Memory B cell (primary cell): ENCODE measurements around the gene MAD1L1.
"Not testable (repeated sequence)": the region's sequence is repeated elsewhere in the genome, so short reads cannot be mapped to it uniquely, and the experiment has no call there.

Experiments
- ATAC-seq: fragments of 150-1000 bp; cut with Tn5 transposase; 2 replicates; pipeline ENCODE4 v1.10.0; 2021; ENCODE audit warnings: low read depth, mild to moderate bottlenecking, moderate library complexity
- DNase-seq, 2 donors: peaks; one replicate each; pipeline ENCODE4 v3.0.0; 2022; ENCODE audit warnings: low spot score in 2 of 2
- H3K27ac Mint-ChIP-seq: one replicate; pipeline ENCODE4 v1.8.0; 2022; ENCODE audit warnings: mild to moderate bottlenecking, moderate library complexity, mixed read lengths
- H3K27me3 Mint-ChIP-seq: one replicate; pipeline ENCODE4 v1.8.0; 2022; ENCODE audit warnings: mixed read lengths
- H3K36me3 Mint-ChIP-seq: one replicate; pipeline ENCODE4 v1.8.0; 2022; ENCODE audit warnings: mild to moderate bottlenecking, mixed read lengths
- H3K4me1 Mint-ChIP-seq: one replicate; pipeline ENCODE4 v1.8.0; 2022; ENCODE audit warnings: mixed read lengths
- H3K4me3 Mint-ChIP-seq: one replicate; pipeline ENCODE4 v1.8.0; 2022; ENCODE audit warnings: mild to moderate bottlenecking, moderate library complexity, mixed read lengths
- H3K9me3 Mint-ChIP-seq: one replicate; pipeline ENCODE4 v1.8.0; 2022; ENCODE audit warnings: mixed read lengths

Gene MAD1L1

DNA sequence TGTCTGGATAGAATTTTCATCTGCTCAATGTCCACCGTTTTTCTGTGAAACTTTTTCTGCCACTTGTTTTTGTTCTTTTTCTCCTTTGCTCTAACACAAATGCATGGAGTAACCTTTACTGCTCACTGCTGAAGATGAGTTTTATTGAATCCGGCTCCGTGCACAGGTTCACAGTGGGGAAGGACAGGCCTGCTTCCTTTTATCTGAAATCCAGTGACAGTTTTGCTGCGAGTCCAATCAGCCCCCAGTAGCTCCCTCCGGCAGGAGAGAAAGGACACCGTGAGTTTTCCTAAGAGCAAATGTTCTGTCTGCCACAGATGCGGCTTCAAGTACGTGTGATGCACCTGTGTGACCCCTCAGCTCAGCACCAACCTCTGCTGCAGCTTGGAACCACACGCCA is 246.8 kb downstream of the MAD1L1 start:
- Mint-ChIP-seq H3K27me3 (no peaks in the 10 kb centered on the region), H3K4me3 (no peak overlapping the region), H3K27ac (no peak overlapping the region), H3K4me1 (peaks cover 2% of the 10 kb centered on the region), H3K36me3 (peaks cover 5% of the 10 kb centered on the region), H3K9me3 (no peaks in the 10 kb centered on the region)
- ATAC-seq (no peak), DNase-seq (no peak)

GRCh38 chr7:1985042-1985441 is 247.7 kb downstream of the MAD1L1 start:
- H3K4me3 Mint-ChIP-seq: no peak overlapping the region
- H3K4me1 Mint-ChIP-seq: peaks cover 10% of the 10 kb centered on the region
- H3K27ac Mint-ChIP-seq: no peak overlapping the region
- H3K27me3 Mint-ChIP-seq: no peaks in the 10 kb centered on the region
- DNase-seq (no peak), ATAC-seq (no peak)
- peaks cover 5% of the 10 kb centered on the region for H3K36me3 Mint-ChIP-seq
- H3K9me3 Mint-ChIP-seq: no peaks in the 10 kb centered on the region

DNA sequence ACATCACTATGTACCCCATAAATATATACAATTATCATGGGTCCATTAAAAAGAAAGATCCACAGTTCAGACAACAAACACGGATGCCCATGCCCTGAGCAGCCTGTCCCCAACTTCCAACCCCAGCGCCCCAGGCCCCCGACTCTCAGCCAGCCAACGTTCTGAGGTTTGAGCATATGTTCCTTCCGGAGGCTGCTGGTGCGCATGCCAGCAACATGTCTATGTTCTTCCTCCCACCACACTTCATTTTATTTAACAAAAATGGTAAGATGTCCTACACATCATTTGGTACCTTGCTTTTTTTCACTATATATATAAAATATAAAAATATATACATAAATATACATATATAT is 250.9 kb downstream of the MAD1L1 start:
- no peak overlapping the region for H3K4me3 Mint-ChIP-seq
- ATAC-seq (no peak), DNase-seq (no peak)
- H3K36me3 Mint-ChIP-seq: peaks cover 12% of the 10 kb centered on the region
- no peak overlapping the region for H3K27ac Mint-ChIP-seq
- no peaks in the 10 kb centered on the region for H3K9me3 Mint-ChIP-seq
- H3K27me3 Mint-ChIP-seq: no peaks in the 10 kb centered on the region
- H3K4me1 Mint-ChIP-seq: peaks cover 13% of the 10 kb centered on the region

- H3K27me3 Mint-ChIP-seq: no peaks in the 10 kb centered on the region
- peak overlapping the region; percentile 69 for H3K27ac Mint-ChIP-seq
- no peak for DNase-seq
- no peak for ATAC-seq
- H3K36me3 Mint-ChIP-seq: peaks cover 12% of the 10 kb centered on the region
- H3K4me1 Mint-ChIP-seq: peaks cover 13% of the 10 kb centered on the region
- peak overlapping the region; percentile 86 for H3K4me3 Mint-ChIP-seq
- H3K9me3 Mint-ChIP-seq: no peaks in the 10 kb centered on the region
Measured at GRCh38 chr7:1981201-1981877, 251.4 kb downstream of the MAD1L1 start.

- ATAC-seq: peak; percentile 97
- peak overlapping the region; percentile 69 for H3K27ac Mint-ChIP-seq
- no peaks in the 10 kb centered on the region for H3K9me3 Mint-ChIP-seq
- DNase-seq: peak; percentile 74 to 85
- H3K4me1 Mint-ChIP-seq: peaks cover 13% of the 10 kb centered on the region
- H3K36me3 Mint-ChIP-seq: peaks cover 11% of the 10 kb centered on the region
- H3K4me3 Mint-ChIP-seq: peak overlapping the region; percentile 86
- no peaks in the 10 kb centered on the region for H3K27me3 Mint-ChIP-seq
Measured at GRCh38 chr7:1979591-1980560, 252.9 kb downstream of the MAD1L1 start.

GRCh38 chr7:1978656-1979590 is 253.8 kb downstream of the MAD1L1 start:
- no peak for ATAC-seq
- Mint-ChIP-seq H3K4me3 (no peak overlapping the region), H3K27ac (peak overlapping the region; percentile 28), H3K9me3 (no peaks in the 10 kb centered on the region), H3K4me1 (peaks cover 17% of the 10 kb centered on the region), H3K36me3 (peaks cover 14% of the 10 kb centered on the region), H3K27me3 (no peaks in the 10 kb centered on the region)
- DNase-seq: no peak

- Mint-ChIP-seq H3K27ac (no peak overlapping the region), H3K4me3 (no peak overlapping the region), H3K4me1 (peaks cover 17% of the 10 kb centered on the region), H3K9me3 (no peaks in the 10 kb centered on the region), H3K36me3 (peaks cover 14% of the 10 kb centered on the region), H3K27me3 (no peaks in the 10 kb centered on the region)
- DNase-seq (no peak), ATAC-seq (no peak)
Measured at GRCh38 chr7:1977876-1978441, 254.8 kb downstream of the MAD1L1 start.

GRCh38 chr7:1977059-1977875 is 255.5 kb downstream of the MAD1L1 start:
- DNase-seq (no peak), ATAC-seq (no peak)
- Mint-ChIP-seq H3K4me3 (no peak overlapping the region), H3K36me3 (peaks cover 14% of the 10 kb centered on the region), H3K27ac (no peak overlapping the region), H3K4me1 (peaks cover 17% of the 10 kb centered on the region), H3K27me3 (no peaks in the 10 kb centered on the region), H3K9me3 (no peaks in the 10 kb centered on the region)

- DNase-seq, H3K27me3 Mint-ChIP-seq, H3K9me3 Mint-ChIP-seq, H3K4me3 Mint-ChIP-seq, H3K27ac Mint-ChIP-seq, ATAC-seq: not testable (repeated sequence)
- peaks cover 14% of the 10 kb centered on the region for H3K36me3 Mint-ChIP-seq
- peaks cover 17% of the 10 kb centered on the region for H3K4me1 Mint-ChIP-seq
Measured at GRCh38 chr7:1976521-1976920, 256.2 kb downstream of the MAD1L1 start.

GRCh38 chr7:1975581-1975980 is 257.2 kb downstream of the MAD1L1 start:
- Mint-ChIP-seq H3K4me3 (no peak overlapping the region), H3K9me3 (no peaks in the 10 kb centered on the region), H3K4me1 (peaks cover 11% of the 10 kb centered on the region), H3K27ac (no peak overlapping the region), H3K36me3 (peaks cover 14% of the 10 kb centered on the region), H3K27me3 (no peaks in the 10 kb centered on the region)
- ATAC-seq: no peak
- DNase-seq: no peak

DNA sequence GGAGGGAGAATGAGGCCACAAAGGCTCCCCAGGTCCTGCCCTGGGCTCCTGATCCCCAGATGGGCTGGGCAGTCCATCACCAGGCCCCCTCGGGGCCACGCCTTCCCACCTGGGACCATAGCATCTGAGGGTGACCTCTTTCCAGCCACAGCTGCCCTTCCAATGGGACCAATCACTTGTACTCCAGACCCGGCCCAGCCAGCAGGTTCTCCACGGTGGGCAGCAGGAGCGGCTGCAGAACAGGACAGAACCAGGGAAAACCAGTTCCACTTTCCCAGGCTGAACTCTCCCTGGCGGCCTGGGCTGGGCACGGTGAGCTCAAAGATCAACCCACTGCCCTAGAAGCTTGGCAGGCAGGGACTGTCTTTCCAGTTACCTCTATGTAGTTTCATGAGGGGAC is 257.6 kb downstream of the MAD1L1 start:
- Mint-ChIP-seq H3K4me3 (no peak overlapping the region), H3K27me3 (no peaks in the 10 kb centered on the region), H3K9me3 (no peaks in the 10 kb centered on the region), H3K27ac (no peak overlapping the region), H3K36me3 (peaks cover 14% of the 10 kb centered on the region), H3K4me1 (peaks cover 9% of the 10 kb centered on the region)
- no peak for ATAC-seq
- DNase-seq: no peak

GRCh38 chr7:1974290-1975101 is 258.2 kb downstream of the MAD1L1 start:
- peaks cover 14% of the 10 kb centered on the region for H3K36me3 Mint-ChIP-seq
- H3K27me3 Mint-ChIP-seq: no peaks in the 10 kb centered on the region
- H3K27ac Mint-ChIP-seq: peak overlapping the region; percentile 62
- peaks cover 9% of the 10 kb centered on the region for H3K4me1 Mint-ChIP-seq
- DNase-seq (no peak), ATAC-seq (no peak)
- no peak overlapping the region for H3K4me3 Mint-ChIP-seq
- H3K9me3 Mint-ChIP-seq: no peaks in the 10 kb centered on the region
